ENCODE data around the gene CCL20. TPM values are rescaled to one million over a fixed set of nuclear protein-coding genes. Genes with fewer than 3 reads are reported as not detected.

Gene CCL20
- total RNA-seq, 1 donor from 2014 or later: 1.7 TPM

DNA sequence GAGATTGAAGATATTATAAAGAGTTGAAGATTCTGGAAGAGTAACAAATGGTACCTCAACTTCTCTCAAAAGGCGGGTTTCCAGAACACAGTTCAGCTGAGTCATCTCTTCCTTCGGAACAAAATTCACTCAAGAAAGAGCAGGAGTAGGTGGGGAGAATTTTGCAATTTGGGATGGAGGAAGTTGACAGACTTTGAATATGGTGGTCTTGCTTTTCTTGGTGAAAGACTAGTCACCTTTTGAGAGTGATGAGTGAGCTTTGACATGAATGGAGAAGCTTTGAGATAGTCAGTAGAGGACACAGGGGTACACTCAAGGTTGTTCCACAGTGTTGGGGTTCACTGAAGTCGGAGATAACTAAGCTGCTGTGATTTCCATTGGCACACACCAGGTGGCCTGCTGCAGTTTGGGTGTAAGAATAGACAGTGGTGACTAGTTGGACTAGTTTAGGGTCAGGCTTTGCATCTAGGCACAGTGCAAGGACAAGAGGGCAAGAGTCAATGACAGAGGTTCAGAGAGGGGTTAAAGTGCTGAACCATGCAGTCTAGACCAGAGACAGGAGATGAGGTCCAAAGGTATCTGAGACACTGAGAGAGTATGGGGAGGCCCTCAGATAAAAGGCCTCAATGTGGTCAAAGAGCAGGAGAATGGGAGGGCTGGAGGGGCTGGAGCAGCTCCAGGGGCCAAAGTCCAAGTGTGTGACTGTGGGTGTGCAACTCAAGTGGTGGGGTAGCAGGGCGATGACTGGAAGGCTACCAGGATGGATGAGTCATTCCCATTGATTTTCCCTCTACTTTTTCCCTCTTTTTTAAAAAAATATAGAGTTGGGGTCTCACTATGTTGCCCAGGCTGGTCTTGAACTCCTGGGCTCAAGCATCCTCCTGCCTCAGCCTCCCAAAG lies 7.7 kb downstream of the CCL20 start:
- Mint-ChIP-seq H3K27me3 (no peaks in the 10 kb centered on the region), H3K9me3 (peaks cover 6% of the 10 kb centered on the region), H3K27ac (no peak overlapping the region), H3K4me1 (ENCODE audit: unreplicated experiment) (no peaks in the 10 kb centered on the region), H3K4me3 (no peak overlapping the region), H3K36me3 (no peaks in the 10 kb centered on the region)
- no peak for DNase-seq (ENCODE audit: extremely low spot score, unreplicated experiment)
- TF ChIP-seq, protein P1, sequence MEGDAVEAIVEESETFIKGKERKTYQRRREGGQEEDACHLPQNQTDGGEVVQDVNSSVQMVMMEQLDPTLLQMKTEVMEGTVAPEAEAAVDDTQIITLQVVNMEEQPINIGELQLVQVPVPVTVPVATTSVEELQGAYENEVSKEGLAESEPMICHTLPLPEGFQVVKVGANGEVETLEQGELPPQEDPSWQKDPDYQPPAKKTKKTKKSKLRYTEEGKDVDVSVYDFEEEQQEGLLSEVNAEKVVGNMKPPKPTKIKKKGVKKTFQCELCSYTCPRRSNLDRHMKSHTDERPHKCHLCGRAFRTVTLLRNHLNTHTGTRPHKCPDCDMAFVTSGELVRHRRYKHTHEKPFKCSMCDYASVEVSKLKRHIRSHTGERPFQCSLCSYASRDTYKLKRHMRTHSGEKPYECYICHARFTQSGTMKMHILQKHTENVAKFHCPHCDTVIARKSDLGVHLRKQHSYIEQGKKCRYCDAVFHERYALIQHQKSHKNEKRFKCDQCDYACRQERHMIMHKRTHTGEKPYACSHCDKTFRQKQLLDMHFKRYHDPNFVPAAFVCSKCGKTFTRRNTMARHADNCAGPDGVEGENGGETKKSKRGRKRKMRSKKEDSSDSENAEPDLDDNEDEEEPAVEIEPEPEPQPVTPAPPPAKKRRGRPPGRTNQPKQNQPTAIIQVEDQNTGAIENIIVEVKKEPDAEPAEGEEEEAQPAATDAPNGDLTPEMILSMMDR (conservative IDR thresholded peaks at IDR 0.05): no peak

DNA sequence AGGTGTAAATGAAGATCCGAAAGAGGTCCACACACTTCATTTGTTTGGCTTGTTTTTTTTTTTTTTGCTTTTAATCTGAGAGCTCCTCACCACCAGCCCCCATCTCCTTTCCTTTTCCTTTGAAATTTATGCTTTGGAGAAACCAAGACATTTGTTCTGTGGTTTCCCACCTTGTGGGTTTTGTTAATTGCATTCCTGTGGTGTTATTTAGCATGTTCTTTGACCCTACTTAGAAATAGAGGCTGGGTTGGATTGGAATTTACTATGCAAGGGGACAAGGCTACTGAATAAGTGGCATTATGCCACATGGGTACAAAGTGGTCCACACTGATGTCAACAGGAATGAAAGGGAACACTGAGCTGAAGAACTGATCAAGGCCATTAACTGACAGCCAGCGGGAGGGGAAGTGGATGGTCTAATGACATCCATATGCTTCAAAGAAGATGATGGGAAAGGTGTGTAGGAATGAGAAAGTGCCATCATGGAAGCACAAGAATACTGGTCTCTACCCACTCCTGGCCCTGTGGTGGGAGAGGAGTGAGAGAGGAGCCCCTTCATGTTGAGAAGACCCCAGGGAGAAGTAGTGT lies 8.9 kb downstream of the CCL20 start:
- Mint-ChIP-seq H3K27ac (no peak overlapping the region), H3K9me3 (peaks cover 6% of the 10 kb centered on the region), H3K27me3 (no peaks in the 10 kb centered on the region), H3K4me3 (no peak overlapping the region), H3K36me3 (no peaks in the 10 kb centered on the region), H3K4me1 (ENCODE audit: unreplicated experiment) (no peaks in the 10 kb centered on the region)
- TF ChIP-seq, protein P1 (conservative IDR thresholded peaks at IDR 0.05): no peak
- DNase-seq (ENCODE audit: extremely low spot score, unreplicated experiment): no peak

DNA sequence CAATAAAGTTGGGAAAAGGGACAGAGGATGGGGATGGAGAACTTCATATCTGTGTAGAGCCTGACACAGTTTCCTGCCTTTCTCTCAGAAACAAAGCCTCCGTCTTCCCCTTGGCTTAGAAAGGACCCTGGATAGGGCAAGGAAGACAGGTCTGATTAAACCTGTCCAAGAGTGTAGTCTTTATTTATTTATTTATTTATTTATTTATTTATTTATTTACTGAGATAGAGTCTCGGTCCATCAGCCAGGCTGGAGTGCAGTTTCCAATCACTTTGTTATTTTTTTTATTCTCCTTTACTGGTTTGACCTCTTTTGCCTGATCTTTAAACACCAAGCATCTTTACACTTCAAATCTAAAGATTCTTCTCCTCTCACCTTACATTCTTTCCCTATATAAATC lies 10.3 kb downstream of the CCL20 start:
- Mint-ChIP-seq H3K4me1 (ENCODE audit: unreplicated experiment) (no peaks in the 10 kb centered on the region), H3K27me3 (no peaks in the 10 kb centered on the region), H3K4me3 (no peak overlapping the region), H3K27ac (no peak overlapping the region), H3K36me3 (no peaks in the 10 kb centered on the region), H3K9me3 (peaks cover 6% of the 10 kb centered on the region)
- TF ChIP-seq, protein P1 (conservative IDR thresholded peaks at IDR 0.05): no peak
- no peak for DNase-seq (ENCODE audit: extremely low spot score, unreplicated experiment)

DNA sequence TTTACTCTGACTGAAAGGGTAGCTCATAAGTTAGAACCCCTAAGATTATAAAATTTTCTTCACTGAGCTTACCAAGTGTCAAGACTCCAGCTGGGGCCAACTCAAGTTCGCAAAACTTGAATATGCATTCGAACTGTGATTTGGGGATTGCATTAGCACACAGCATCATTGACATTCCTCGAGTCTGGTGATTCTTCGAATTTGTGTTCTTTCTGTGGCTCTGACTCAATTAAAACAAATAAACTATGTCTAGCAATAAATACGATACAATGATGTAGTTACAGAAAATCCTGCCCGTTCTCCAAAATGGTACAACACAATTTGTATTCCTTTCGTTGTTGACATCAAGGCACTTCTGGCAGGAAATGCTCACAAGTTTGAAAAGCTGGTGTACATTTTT lies 11.1 kb downstream of the CCL20 start:
- peaks cover 6% of the 10 kb centered on the region for H3K9me3 Mint-ChIP-seq
- no peaks in the 10 kb centered on the region for H3K36me3 Mint-ChIP-seq
- H3K27ac Mint-ChIP-seq: no peak overlapping the region
- no peak overlapping the region for H3K4me3 Mint-ChIP-seq
- no peak for DNase-seq (ENCODE audit: extremely low spot score, unreplicated experiment)
- no peaks in the 10 kb centered on the region for H3K4me1 Mint-ChIP-seq (ENCODE audit: unreplicated experiment)
- no peaks in the 10 kb centered on the region for H3K27me3 Mint-ChIP-seq
- TF ChIP-seq, protein P1 (conservative IDR thresholded peaks at IDR 0.05): no peak

DNA sequence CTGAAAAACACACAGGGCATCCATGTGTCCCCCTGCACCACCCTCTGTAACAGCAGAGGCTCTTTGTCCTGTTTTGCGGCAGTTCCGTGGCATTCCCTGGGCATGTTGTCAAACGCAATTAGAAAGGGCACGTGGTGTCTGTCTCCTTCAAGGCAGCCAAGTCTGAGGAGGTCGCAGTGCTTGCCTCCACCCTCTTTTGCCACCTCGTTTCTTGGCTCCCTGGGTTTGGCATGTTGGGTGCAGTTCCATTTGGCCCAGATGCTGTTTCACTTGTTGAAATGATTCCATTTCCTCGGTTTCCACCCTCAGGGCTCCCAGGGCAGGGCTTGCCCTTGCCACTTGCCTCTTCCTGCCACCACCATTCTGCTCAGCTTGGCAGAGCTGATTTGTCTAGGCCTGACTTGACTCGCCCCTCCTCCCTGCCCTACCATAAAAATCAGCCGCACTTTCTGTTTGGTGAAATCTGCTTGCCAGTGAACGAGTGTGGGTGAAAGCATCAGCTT lies 12.4 kb downstream of the CCL20 start:
- no peaks in the 10 kb centered on the region for H3K9me3 Mint-ChIP-seq
- H3K36me3 Mint-ChIP-seq: no peaks in the 10 kb centered on the region
- H3K4me1 Mint-ChIP-seq (ENCODE audit: unreplicated experiment): no peaks in the 10 kb centered on the region
- H3K4me3 Mint-ChIP-seq: no peak overlapping the region
- H3K27me3 Mint-ChIP-seq: no peaks in the 10 kb centered on the region
- no peak for DNase-seq (ENCODE audit: extremely low spot score, unreplicated experiment)
- H3K27ac Mint-ChIP-seq: no peak overlapping the region
- TF ChIP-seq, protein P1 (conservative IDR thresholded peaks at IDR 0.05): no peak

All from type B pancreatic cell (in vitro differentiated cells).